ENCODE data around the gene MOB2.

The MOB2 gene

GRCh38 chr11:1486054-1486825, at the start of gene MOB2:
Gene MOB2 (minus strand): TSS chr11:1486779. CDS start chr11:1486556, 223 bp downstream.
- DNase-seq: no peak

- no peak for DNase-seq
Measured at GRCh38 chr11:1534682-1535081, 48.1 kb upstream of the MOB2 start.

- DNase-seq: no peak
Measured at GRCh38 chr11:1534171-1534570, 47.6 kb upstream of the MOB2 start.

GRCh38 chr11:1533342-1533725, 46.8 kb upstream of the MOB2 start:
- no peak for DNase-seq

GRCh38 chr11:1532606-1533341, 46.2 kb upstream of the MOB2 start:
- no peak for DNase-seq

GRCh38 chr11:1532014-1532586, 45.5 kb upstream of the MOB2 start:
- DNase-seq: no peak

GRCh38 chr11:1531449-1532013, 45.0 kb upstream of the MOB2 start:
- DNase-seq: no peak

GRCh38 chr11:1530686-1531448, 44.3 kb upstream of the MOB2 start:
- no peak for DNase-seq

GRCh38 chr11:1529774-1530173, 43.2 kb upstream of the MOB2 start:
- DNase-seq: no peak

GRCh38 chr11:1529286-1529685, 42.7 kb upstream of the MOB2 start:
- DNase-seq: no peak

GRCh38 chr11:1528710-1529109, 42.1 kb upstream of the MOB2 start:
- DNase-seq: no peak

- no peak for DNase-seq
Measured at GRCh38 chr11:1526785-1527184, 40.2 kb upstream of the MOB2 start.

GRCh38 chr11:1523779-1524178, 37.2 kb upstream of the MOB2 start:
- DNase-seq: no peak

- no peak for DNase-seq
Measured at GRCh38 chr11:1523077-1523476, 36.5 kb upstream of the MOB2 start.

GRCh38 chr11:1522081-1522424, 35.5 kb upstream of the MOB2 start:
- no peak for DNase-seq

- no peak for DNase-seq
Measured at GRCh38 chr11:1521382-1522080, 35.0 kb upstream of the MOB2 start.

- DNase-seq: no peak
Measured at GRCh38 chr11:1520663-1521267, 34.2 kb upstream of the MOB2 start.

- no peak for DNase-seq
Measured at GRCh38 chr11:1520209-1520662, 33.7 kb upstream of the MOB2 start.

- DNase-seq: no peak
Measured at GRCh38 chr11:1519028-1520010, 32.7 kb upstream of the MOB2 start.

- DNase-seq: no peak
Measured at GRCh38 chr11:1518301-1518700, 31.7 kb upstream of the MOB2 start.
